Central memory CD8-positive, alpha-beta T cell (primary cell): ENCODE measurements around the gene ISLR2.
"Not testable (repeated sequence)": the region's sequence is repeated elsewhere in the genome, so short reads cannot be mapped to it uniquely, and the experiment has no call there.

ENCODE experiments used
- ATAC-seq: fragments of 150-1000 bp; cut with Tn5 transposase; replicated peaks from 2 replicates; pipeline ENCODE4 v1.10.0; 2022; ENCODE audit warnings: mild to moderate bottlenecking, moderate FRiP score, moderate number of reproducible peaks; ENCODE audit not compliant: poor library complexity, severe bottlenecking; ENCODE audit errors: extremely low read depth
- DNase-seq, 2 donors: peaks; one replicate each; pipeline ENCODE4 v3.0.0; 2021; ENCODE audit warnings: low spot score in 2 of 2
- H3K27ac Mint-ChIP-seq: one replicate; pipeline ENCODE4 v1.8.0; 2022; ENCODE audit warnings: low read depth, mild to moderate bottlenecking, moderate library complexity, mixed read lengths
- H3K27me3 Mint-ChIP-seq: one replicate; pipeline ENCODE4 v1.8.0; 2022; ENCODE audit warnings: mixed read lengths
- H3K36me3 Mint-ChIP-seq: one replicate; pipeline ENCODE4 v1.8.0; 2022; ENCODE audit warnings: mild to moderate bottlenecking, moderate library complexity, mixed read lengths; ENCODE audit not compliant: insufficient read depth
- H3K4me1 Mint-ChIP-seq: one replicate; pipeline ENCODE4 v1.8.0; 2022; ENCODE audit warnings: mixed read lengths
- H3K4me3 Mint-ChIP-seq: one replicate; pipeline ENCODE4 v1.8.0; 2022; ENCODE audit warnings: mild to moderate bottlenecking, moderate library complexity, mixed read lengths
- H3K9me3 Mint-ChIP-seq: one replicate; pipeline ENCODE4 v1.8.0; 2022; ENCODE audit warnings: mixed read lengths

ISLR2 gene

DNA sequence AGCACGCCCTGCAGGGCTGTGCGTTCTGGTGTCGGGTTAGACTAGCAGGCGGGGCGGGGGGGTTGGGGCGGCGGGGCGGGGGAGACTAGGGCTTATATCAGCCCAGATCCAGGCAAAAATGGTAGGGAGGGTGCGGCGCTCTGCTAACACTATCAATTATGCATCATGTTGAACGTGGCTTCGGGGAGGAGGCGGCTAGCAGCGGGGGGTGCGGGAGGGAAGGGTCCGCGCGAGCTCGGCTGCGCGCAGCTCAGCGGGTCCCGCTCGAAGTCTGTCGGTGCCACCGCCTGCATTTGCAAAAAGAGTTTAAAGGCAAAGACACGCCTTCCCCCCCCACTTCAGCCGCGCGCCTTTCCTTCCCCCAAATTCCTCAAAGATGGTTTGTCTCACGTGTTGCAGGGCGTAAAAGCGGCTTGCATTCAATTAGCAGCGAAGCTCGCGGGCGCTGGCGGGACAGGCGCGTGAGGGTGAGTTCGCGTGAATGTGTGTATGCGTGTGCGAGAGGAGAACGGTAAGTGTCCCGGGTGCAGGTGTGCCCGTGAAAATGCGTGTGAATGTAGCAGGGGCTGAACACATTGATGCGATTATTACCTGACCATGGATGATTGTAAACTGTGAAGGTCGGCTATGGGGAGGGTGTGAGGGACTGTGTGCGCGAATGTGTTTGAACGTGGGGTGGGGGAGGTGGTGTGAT lies at the start of gene ISLR2:
ISLR2 (plus strand) TSS at position 432 of the 694 bp plus-strand sequence. CDS start 2,169 bp downstream, outside the sequence.
- Mint-ChIP-seq H3K9me3 (no peaks in the 10 kb centered on the region), H3K36me3 (peaks cover 8% of the 10 kb centered on the region), H3K4me1 (peaks cover 11% of the 10 kb centered on the region), H3K27ac (no peak within 1 kb of the TSS), H3K4me3 (no peak within 1 kb of the TSS), H3K27me3 (peaks cover 84% of the 10 kb centered on the region)
- DNase-seq = no peak
- ATAC-seq = no peak

- H3K9me3 Mint-ChIP-seq, H3K27ac Mint-ChIP-seq, ATAC-seq, H3K4me1 Mint-ChIP-seq, DNase-seq, H3K27me3 Mint-ChIP-seq, H3K36me3 Mint-ChIP-seq, H3K4me3 Mint-ChIP-seq: not testable (repeated sequence)
Measured at GRCh38 chr15:74082450-74082849, 47.9 kb upstream of the ISLR2 start, which contains the start of gene GOLGA6A. Gene GOLGA6A, minus strand, starts transcription at chr15:74082550. Its CDS starts 41 bp downstream, at chr15:74082509.

DNA sequence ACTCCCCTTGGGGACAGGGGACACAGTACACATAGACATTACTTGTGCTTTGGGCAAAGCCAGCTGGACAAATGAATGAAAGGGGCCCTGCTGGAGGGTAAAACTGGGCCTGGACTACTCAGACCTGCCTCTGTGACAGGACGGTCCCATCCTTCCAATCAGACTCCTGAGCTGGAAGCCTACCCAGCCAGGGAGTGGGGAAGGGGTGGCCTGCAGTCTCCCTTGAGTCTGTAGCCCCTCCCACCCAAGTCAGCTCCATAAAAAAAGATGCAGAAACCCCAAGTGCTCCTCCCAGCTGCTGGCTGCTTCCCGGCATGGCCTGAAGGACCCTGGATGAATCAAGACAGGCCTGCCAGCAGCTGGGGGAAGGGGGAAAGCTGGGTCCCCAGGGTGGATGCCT lies 35.8 kb upstream of the ISLR2 start:
- H3K27me3 Mint-ChIP-seq, H3K4me3 Mint-ChIP-seq, H3K4me1 Mint-ChIP-seq, H3K27ac Mint-ChIP-seq, DNase-seq, H3K36me3 Mint-ChIP-seq, ATAC-seq, H3K9me3 Mint-ChIP-seq: not testable (repeated sequence)

DNA sequence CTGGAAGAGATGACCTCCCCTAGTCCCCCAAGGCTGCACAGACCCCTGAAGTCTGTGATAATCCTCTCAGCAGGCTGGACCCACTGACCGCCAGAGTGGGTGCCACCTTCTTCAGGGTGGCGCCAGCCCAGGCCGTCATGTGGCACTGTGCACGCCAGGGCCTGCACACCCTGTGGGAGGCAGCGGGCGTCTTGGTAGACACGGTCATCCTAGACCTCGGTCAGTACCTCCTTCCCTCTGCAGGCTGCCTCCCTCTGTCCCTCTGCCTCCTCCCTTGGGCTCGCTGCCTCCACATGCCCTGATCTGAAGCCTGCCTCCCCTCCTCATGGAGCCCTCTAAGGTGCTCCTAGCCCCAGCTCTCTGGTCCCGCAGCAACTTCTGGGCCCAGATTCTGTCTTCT lies 34.8 kb upstream of the ISLR2 start:
- DNase-seq, H3K4me1 Mint-ChIP-seq, H3K27me3 Mint-ChIP-seq, H3K27ac Mint-ChIP-seq, H3K36me3 Mint-ChIP-seq, H3K4me3 Mint-ChIP-seq, H3K9me3 Mint-ChIP-seq, ATAC-seq: not testable (repeated sequence)

GRCh38 chr15:74096753-74097474 lies 33.5 kb upstream of the ISLR2 start:
- DNase-seq, H3K9me3 Mint-ChIP-seq, H3K4me1 Mint-ChIP-seq, H3K27ac Mint-ChIP-seq, H3K27me3 Mint-ChIP-seq, H3K4me3 Mint-ChIP-seq, H3K36me3 Mint-ChIP-seq, ATAC-seq: not testable (repeated sequence)

GRCh38 chr15:74099963-74100733 lies 30.2 kb upstream of the ISLR2 start:
- H3K4me1 Mint-ChIP-seq, H3K27me3 Mint-ChIP-seq, H3K36me3 Mint-ChIP-seq, H3K9me3 Mint-ChIP-seq: not testable (repeated sequence)
- H3K4me3 Mint-ChIP-seq = peak overlapping the region; percentile 80
- ATAC-seq (peak; percentile 35), DNase-seq (peak; percentile 25 to 40)
- peak overlapping the region; percentile 91 for H3K27ac Mint-ChIP-seq

DNA sequence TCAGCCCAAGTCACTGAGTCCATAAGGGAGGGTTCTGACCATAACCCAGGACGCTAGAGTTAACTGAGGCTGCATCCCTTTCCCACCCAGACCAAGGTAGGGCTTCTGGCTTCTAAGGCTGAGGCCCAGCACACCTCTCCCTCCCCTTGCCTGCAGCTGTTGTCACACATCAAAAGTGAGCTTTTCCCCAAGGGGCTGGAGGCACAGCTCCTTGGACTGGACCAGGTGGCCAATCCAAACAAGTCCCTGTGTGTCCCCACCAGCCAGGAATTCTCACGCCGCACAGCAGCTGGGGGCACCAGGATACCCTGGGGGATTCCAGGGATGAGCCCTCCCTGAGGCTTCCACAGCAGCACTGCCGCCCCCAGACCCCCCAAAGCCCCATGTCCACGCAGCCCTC lies 22.3 kb upstream of the ISLR2 start:
- no peak overlapping the region for H3K27ac Mint-ChIP-seq
- H3K36me3 Mint-ChIP-seq = no peaks in the 10 kb centered on the region
- no peaks in the 10 kb centered on the region for H3K4me1 Mint-ChIP-seq
- DNase-seq (no peak), ATAC-seq (no peak)
- no peaks in the 10 kb centered on the region for H3K9me3 Mint-ChIP-seq
- H3K4me3 Mint-ChIP-seq = no peak overlapping the region
- peaks cover 19% of the 10 kb centered on the region for H3K27me3 Mint-ChIP-seq

- H3K9me3 Mint-ChIP-seq, H3K36me3 Mint-ChIP-seq, DNase-seq, H3K27ac Mint-ChIP-seq, ATAC-seq, H3K4me3 Mint-ChIP-seq, H3K4me1 Mint-ChIP-seq: not testable (repeated sequence)
- H3K27me3 Mint-ChIP-seq = peaks cover 22% of the 10 kb centered on the region
Measured at GRCh38 chr15:74108611-74109010, 21.8 kb upstream of the ISLR2 start.

DNA sequence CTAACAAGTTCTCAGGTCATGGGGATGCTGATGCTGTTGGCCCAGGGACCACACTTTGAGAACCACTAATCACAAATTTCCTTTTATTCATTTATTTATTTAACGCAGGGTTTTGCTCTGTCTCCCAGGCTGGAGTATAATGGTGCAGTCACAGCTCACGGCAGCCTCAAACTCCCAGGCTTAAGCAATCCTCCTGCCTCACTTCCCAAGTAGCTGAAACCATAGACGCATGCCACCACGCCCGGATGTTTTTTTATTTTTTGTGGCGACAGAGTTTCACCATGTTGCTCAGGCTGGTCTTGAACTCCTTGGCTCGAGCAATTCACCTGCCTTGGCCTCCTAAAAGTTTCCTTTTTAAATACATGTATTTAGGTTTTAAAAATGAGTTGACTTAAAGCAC lies 20.7 kb upstream of the ISLR2 start:
- ATAC-seq (no peak), DNase-seq (no peak)
- Mint-ChIP-seq H3K4me1 (no peaks in the 10 kb centered on the region), H3K36me3 (no peaks in the 10 kb centered on the region), H3K27me3 (peaks cover 33% of the 10 kb centered on the region), H3K27ac (no peak overlapping the region), H3K9me3 (no peaks in the 10 kb centered on the region), H3K4me3 (no peak overlapping the region)

DNA sequence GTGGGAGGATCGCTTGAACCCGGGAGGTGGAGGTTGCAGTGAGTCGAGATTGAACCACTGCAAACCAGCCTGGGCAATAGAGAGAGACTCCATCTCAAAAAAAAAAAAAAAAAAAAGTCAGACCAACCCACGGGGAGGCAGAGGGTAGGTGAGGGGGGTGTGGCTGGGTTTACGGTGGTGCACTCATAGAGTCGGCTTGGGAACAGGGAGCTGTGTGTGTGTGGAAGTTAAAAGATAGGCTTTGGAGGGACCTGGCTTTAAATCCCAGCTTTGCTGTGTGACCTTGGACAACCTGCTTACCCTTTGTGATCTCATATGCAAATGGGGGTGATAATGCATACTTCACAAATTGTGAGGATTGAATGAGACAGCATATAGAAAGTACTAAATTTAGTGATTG lies 10.0 kb upstream of the ISLR2 start:
- DNase-seq (no peak), ATAC-seq (no peak)
- no peaks in the 10 kb centered on the region for H3K9me3 Mint-ChIP-seq
- peaks cover 81% of the 10 kb centered on the region for H3K27me3 Mint-ChIP-seq
- H3K27ac Mint-ChIP-seq = no peak overlapping the region
- H3K36me3 Mint-ChIP-seq = no peaks in the 10 kb centered on the region
- no peaks in the 10 kb centered on the region for H3K4me1 Mint-ChIP-seq
- no peak overlapping the region for H3K4me3 Mint-ChIP-seq

DNA sequence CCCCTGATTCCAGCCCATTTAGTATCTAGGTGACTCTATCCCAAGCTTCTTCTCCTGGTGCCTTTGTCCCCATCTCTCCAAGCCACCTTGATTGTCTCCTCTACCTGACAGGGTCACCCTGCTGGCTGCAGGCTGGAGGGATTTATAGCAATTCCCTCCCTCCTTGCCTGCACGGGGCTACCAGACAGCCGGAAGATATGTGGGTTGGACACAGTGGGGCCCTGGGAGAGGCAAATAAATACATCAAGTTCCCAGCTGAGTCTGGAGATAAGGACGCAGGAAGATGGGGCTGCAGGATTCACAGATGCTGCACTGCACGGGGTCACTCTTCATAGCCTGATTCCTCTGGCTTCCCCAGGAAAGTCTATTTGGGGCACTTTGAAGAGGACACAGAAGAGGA lies 9.3 kb upstream of the ISLR2 start:
- H3K27me3 Mint-ChIP-seq = peaks cover 87% of the 10 kb centered on the region
- H3K4me3 Mint-ChIP-seq = no peak overlapping the region
- H3K9me3 Mint-ChIP-seq = no peaks in the 10 kb centered on the region
- DNase-seq (no peak), ATAC-seq (no peak)
- H3K36me3 Mint-ChIP-seq = no peaks in the 10 kb centered on the region
- no peaks in the 10 kb centered on the region for H3K4me1 Mint-ChIP-seq
- no peak overlapping the region for H3K27ac Mint-ChIP-seq

DNA sequence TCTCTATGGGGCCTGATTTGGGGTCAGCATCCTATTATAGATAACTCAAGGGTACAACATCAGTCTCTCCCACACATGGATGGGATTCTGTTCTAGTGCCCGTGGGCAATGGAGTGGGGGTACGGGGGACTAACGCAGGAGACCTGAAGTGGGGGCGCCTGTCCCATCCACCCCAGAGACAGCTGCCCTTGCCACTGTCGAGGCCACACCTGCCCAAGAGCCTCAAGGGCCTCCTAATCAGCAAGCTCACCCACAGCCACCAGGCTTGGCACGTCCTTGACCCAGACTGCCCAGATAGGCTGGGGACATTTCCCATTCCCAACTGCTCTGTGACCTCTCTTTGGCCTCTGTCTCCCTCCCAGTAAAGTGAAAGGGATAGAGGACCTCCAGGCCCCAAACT lies 8.5 kb upstream of the ISLR2 start:
- Mint-ChIP-seq H3K4me1 (no peaks in the 10 kb centered on the region), H3K27me3 (peaks cover 95% of the 10 kb centered on the region), H3K9me3 (no peaks in the 10 kb centered on the region), H3K36me3 (no peaks in the 10 kb centered on the region), H3K27ac (no peak overlapping the region), H3K4me3 (no peak overlapping the region)
- no peak for ATAC-seq
- DNase-seq = no peak
